ENCODE measurements around the gene USP2. TPM values are rescaled to one million over a fixed set of nuclear protein-coding genes. Genes with fewer than 3 reads are reported as not detected.

USP2 gene
- polyA plus RNA-seq, 1 donor (not counting 4 experiments of a cell fraction or from before 2014, with no cell fraction given) = 0.35 TPM

DNA sequence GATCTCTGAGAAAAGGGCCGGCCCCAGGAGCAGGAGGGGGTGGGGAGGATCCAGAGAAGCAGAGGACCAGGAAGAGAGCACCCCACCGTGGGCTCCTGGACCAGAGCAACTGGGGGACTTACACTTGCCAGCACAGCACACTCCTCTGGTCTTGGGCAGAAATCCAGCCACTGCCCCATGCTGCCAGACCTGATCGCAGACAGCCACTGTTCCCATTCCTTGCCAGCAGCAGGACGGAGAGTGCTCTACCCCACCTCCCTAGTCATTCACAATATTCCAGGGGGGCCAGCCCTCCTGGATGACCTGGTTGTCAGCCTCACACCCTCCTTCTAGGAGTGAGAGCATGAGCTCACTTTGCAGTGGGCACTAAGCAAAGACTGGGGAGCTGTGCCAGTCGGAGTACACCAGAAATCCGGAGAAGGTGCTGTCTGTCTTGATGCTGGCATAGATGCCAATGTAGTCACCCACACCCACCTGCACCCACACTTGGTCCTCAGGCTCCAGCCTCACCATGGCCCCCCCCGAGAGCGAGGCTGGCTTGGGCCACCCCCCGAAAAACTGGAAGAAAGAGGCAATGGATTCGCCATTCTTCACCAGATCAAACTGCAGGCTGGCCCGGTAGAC, 42.4 kb downstream of the USP2 start:
- no peaks in the 10 kb centered on the region for H3K9me3 ChIP-seq (ENCODE audit: control insufficient read depth, low read depth, low read length)
- DNase-seq (ENCODE audit: low read depth, low spot score) (no peak), FAIRE-seq (no peak)
- H3K9ac ChIP-seq (ENCODE audit: control insufficient read depth, extremely low read depth, insufficient read depth, low read length) = no peak overlapping the region
- peaks cover 40% of the 10 kb centered on the region for H3K27me3 ChIP-seq (ENCODE audit: control insufficient read depth, extremely low read depth, insufficient read depth, low read length)
- TF ChIP-seq, protein P1, sequence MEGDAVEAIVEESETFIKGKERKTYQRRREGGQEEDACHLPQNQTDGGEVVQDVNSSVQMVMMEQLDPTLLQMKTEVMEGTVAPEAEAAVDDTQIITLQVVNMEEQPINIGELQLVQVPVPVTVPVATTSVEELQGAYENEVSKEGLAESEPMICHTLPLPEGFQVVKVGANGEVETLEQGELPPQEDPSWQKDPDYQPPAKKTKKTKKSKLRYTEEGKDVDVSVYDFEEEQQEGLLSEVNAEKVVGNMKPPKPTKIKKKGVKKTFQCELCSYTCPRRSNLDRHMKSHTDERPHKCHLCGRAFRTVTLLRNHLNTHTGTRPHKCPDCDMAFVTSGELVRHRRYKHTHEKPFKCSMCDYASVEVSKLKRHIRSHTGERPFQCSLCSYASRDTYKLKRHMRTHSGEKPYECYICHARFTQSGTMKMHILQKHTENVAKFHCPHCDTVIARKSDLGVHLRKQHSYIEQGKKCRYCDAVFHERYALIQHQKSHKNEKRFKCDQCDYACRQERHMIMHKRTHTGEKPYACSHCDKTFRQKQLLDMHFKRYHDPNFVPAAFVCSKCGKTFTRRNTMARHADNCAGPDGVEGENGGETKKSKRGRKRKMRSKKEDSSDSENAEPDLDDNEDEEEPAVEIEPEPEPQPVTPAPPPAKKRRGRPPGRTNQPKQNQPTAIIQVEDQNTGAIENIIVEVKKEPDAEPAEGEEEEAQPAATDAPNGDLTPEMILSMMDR (optimal IDR thresholded peaks at IDR 0.05 in 1 of 3, IDR thresholded peaks at IDR 0.05 in 1 of 3, conservative IDR thresholded peaks at IDR 0.05 in 1 of 3; ENCODE audit: extremely low read depth in 1 of 3, insufficient read depth in 2 of 3, low read length in 3 of 3) = no peak
- no peak for TF ChIP-seq EZH2 (IDR thresholded peaks at IDR 0.05; ENCODE audit: low read length)
- peaks cover 3% of the 10 kb centered on the region for H4K20me1 ChIP-seq (ENCODE audit: control insufficient read depth, extremely low read depth, insufficient read depth, low read length)
- H3K4me3 ChIP-seq (ENCODE audit: control insufficient read depth in 2 of 3, extremely low read depth in 1 of 3, insufficient read depth in 2 of 3, low read depth in 1 of 3, low read length in 3 of 3) = no peak overlapping the region
- peaks cover 26% of the 10 kb centered on the region for H3K79me2 ChIP-seq (ENCODE audit: control insufficient read depth, insufficient read depth, low read length)
- no peak overlapping the region for H3K4me2 ChIP-seq (ENCODE audit: control insufficient read depth, extremely low read depth, insufficient read depth, low read depth, low read length)
- H3K27ac ChIP-seq (ENCODE audit: control insufficient read depth, insufficient read depth, low read length) = no peak overlapping the region
- H3K4me1 ChIP-seq (ENCODE audit: control insufficient read depth, extremely low read depth, insufficient read depth, low read length) = peaks cover 15% of the 10 kb centered on the region
- H3K36me3 ChIP-seq (ENCODE audit: control insufficient read depth in 2 of 2, extremely low read depth in 1 of 2, insufficient read depth in 2 of 2, low read length in 2 of 2) = peaks cover 4 to 14% of the 10 kb centered on the region in 2 experiments
- no peaks in the 10 kb centered on the region for H3K9me1 ChIP-seq (ENCODE audit: control insufficient read depth, extremely low read depth, insufficient read depth, low read length)
- H2AFZ ChIP-seq (ENCODE audit: control insufficient read depth, low read length) = no peak overlapping the region
- dilution Hi-C loops (cut with MboI; ENCODE audit: extremely low pct_ligation_motif_present, low sequenced_read_pairs) = no loop called here

DNA sequence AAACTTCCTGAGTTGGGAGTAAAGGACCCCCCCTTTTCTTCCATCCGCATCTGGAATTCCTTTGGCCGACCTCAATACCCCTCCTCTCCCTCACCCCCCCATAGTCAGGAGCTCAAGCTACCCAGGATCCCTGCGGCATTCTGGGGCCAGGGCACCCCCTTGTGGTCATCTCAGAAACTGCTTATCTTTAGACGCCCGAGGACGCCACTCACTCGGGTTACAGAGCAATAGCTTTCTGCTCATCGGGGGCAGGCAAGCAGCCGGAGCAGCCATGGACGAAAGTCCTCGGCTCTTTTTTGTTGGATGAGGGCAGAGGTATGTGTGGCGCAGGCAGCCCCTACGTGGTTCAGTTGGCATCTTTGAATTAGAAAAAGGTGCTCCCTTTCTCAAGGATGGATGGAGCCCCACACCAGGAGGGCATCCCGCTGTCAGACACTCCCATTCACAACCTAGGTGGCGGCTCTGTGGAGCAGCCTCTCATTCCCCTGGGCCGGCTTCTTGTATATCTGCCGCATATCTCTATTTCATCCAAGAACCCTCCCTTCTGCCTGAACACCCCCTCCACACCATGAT, 43.1 kb downstream of the USP2 start:
- peaks cover 3% of the 10 kb centered on the region for H4K20me1 ChIP-seq (ENCODE audit: control insufficient read depth, extremely low read depth, insufficient read depth, low read length)
- FAIRE-seq (no peak), DNase-seq (ENCODE audit: low read depth, low spot score) (no peak)
- H3K36me3 ChIP-seq (ENCODE audit: control insufficient read depth in 2 of 2, extremely low read depth in 1 of 2, insufficient read depth in 2 of 2, low read length in 2 of 2) = peaks cover 4 to 14% of the 10 kb centered on the region in 2 experiments
- no peak overlapping the region for H3K27ac ChIP-seq (ENCODE audit: control insufficient read depth, insufficient read depth, low read length)
- peaks cover 26% of the 10 kb centered on the region for H3K79me2 ChIP-seq (ENCODE audit: control insufficient read depth, insufficient read depth, low read length)
- dilution Hi-C loops (cut with MboI; ENCODE audit: extremely low pct_ligation_motif_present, low sequenced_read_pairs) = no loop called here
- no peaks in the 10 kb centered on the region for H3K9me1 ChIP-seq (ENCODE audit: control insufficient read depth, extremely low read depth, insufficient read depth, low read length)
- no peak for TF ChIP-seq EZH2 (IDR thresholded peaks at IDR 0.05; ENCODE audit: low read length)
- TF ChIP-seq, protein P1 (optimal IDR thresholded peaks at IDR 0.05 in 1 of 3, IDR thresholded peaks at IDR 0.05 in 1 of 3, conservative IDR thresholded peaks at IDR 0.05 in 1 of 3; ENCODE audit: extremely low read depth in 1 of 3, insufficient read depth in 2 of 3, low read length in 3 of 3) = peak; percentile 78 to 87 (median 83)
- no peak overlapping the region for H3K4me3 ChIP-seq (ENCODE audit: control insufficient read depth in 2 of 3, extremely low read depth in 1 of 3, insufficient read depth in 2 of 3, low read depth in 1 of 3, low read length in 3 of 3)
- no peak overlapping the region for H3K9ac ChIP-seq (ENCODE audit: control insufficient read depth, extremely low read depth, insufficient read depth, low read length)
- peaks cover 34% of the 10 kb centered on the region for H3K27me3 ChIP-seq (ENCODE audit: control insufficient read depth, extremely low read depth, insufficient read depth, low read length)
- no peak overlapping the region for H3K4me2 ChIP-seq (ENCODE audit: control insufficient read depth, extremely low read depth, insufficient read depth, low read depth, low read length)
- H3K9me3 ChIP-seq (ENCODE audit: control insufficient read depth, low read depth, low read length) = no peaks in the 10 kb centered on the region
- no peak overlapping the region for H2AFZ ChIP-seq (ENCODE audit: control insufficient read depth, low read length)
- H3K4me1 ChIP-seq (ENCODE audit: control insufficient read depth, extremely low read depth, insufficient read depth, low read length) = peaks cover 19% of the 10 kb centered on the region
